CD1c-positive myeloid dendritic cell (primary cell): Measurements from ENCODE around the gene MARCKSL1.
A peak's percentile ranks its signal among the peaks of the same experiment; 100 is the strongest.

Experiments used
- DNase-seq: peaks from one replicate; pipeline ENCODE4 v3.0.0-alpha.2; 2016; ENCODE audit errors: extremely low spot score

Gene MARCKSL1

DNA sequence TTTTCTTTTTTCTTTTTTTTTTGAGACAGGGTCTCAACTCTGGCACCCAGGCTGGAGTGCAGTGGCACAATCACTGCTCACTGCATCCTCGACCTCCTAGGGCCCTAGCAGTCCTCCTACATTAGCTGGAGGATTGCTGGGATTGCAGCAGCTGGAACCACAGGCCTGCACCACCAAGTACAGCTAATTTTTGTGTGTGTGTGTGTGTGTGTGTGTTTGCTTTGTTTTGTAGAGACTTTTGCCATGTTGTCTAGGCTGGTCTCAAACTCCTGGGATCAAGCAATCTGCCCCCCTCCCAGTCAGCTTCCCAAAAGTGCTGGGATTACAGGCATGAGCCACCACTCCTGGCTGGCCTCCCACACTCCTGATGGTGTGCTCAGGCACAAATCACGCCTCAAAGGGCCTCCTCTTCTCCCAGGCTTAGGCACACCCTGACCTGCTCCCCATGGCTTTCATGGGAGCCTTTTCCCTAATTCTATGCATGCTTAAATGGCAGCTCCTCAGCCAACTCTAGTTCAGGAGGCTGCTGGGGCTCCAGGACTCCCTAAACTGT lies 16.9 kb upstream of the MARCKSL1 start:
- no peak for DNase-seq

DNA sequence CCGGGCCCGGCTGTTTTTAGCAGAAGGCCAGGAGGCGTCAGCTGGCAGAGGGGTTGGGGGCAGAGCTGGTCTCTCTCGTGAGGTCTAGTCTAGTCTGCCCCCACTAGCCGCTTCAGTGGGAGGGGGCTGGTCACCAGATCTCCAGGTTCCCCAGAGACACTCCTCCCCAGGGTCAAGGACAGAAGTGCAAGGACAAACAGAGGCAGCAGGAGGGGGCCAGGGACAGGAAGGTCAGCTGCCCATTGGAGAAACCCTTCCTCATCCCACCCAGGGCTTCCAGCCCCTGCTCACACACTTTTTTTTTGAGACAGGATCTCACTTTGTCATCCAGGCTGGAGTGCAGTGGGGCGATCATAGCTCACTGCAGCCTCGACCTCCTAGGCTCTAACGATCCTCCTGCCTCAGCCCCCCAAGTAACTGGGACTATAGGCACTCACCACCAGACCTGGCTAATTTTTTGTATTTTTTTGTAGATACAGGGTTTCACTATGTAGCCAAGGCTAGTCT lies 16.3 kb upstream of the MARCKSL1 start:
- no peak for DNase-seq

DNA sequence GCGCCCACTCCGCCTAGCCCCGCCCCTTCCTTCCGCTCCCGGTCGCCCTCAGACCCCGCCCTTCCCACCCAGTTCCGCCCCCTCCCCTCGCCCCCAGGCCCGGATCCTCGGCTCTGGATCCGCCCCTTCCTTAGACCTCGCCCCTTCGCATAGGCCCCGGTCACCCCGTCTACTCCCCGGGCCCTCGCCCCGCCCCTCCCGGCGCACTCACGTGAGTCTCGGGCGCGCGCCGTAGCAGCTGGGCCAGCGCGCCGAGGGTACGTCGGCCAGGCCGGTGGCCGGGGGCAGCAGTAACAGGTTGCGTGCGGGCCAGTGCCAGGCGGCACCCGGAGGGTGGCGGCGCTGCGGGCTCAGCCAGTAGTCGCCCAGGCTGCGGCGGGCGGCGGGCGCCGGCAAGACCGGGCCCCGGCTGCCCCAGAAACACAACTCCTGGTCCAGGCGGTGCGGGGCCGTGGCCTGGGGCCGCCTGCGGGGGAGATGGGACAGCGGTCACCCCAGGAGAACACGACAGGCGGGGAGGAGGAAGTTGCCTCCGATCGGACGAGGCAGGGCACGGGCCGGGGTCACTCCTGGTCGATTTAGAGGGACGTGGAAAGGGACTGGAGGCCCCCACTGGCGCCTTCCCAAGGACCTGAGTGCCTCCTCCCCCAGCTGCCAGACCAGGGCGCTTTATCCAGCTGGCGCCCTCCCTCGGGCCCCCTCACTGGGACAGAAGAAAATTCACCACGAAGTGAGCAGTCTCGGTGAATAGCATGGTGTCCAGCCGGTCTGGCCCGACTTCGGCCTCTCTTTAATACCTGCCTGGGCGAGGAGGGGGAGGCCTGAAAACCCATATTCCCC lies 15.6 kb upstream of the MARCKSL1 start:
- DNase-seq, result peak; percentile 89

DNA sequence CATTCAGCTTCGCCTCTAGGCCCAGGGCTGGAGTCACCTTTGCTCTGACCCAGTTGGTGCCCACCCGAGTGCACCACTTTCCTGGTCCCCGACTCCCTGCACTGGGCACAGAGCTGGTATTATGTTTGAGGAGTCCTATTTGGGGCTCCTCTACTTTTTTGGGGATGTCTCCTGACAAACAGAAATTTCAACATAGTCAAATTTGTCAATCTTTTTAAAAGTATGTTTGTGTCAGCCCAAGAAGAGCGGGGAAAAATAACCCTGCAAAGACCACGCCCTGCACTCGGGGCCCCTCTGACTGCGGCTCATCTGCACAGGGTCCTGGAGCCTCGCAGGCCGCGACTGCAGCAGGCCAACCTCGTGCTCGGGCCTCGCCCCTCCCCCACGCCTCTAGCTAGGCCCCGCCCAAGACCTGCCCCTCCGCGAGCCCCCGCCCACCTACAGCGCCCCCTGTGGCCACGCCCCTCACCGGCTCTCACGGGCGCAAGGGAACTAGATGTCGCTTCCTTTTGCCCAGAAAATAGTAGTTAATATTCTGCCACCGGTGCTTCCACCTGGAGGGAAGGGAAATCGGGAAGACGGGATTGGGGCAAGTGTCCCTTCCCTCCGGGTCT lies 14.9 kb upstream of the MARCKSL1 start:
- peak; percentile 73 for DNase-seq

DNA sequence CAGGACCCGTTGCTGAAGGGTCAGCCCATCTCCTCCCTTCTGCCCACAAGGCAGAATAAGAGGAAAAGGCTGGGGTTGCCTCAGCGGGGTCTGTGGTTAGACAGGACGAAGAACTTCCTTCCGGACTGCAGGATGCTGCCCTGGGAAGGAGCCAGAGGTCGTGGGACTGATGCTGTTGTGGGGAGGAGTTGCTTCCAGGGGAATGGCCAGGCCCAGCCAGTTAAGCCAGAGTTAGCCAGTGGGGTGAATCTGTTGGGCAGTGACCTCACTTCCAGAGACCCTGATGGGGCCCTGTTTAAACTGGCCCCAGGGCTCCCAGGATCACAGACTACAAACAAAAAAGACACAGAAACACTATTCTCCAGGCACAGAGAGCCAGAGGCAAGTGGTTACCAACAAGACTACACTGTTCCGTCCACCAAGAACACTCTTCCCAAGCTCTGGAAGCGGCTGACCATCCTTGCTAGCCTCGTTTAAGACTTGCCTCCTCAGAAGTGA lies 13.2 kb upstream of the MARCKSL1 start:
- peak; percentile 53 for DNase-seq

DNA sequence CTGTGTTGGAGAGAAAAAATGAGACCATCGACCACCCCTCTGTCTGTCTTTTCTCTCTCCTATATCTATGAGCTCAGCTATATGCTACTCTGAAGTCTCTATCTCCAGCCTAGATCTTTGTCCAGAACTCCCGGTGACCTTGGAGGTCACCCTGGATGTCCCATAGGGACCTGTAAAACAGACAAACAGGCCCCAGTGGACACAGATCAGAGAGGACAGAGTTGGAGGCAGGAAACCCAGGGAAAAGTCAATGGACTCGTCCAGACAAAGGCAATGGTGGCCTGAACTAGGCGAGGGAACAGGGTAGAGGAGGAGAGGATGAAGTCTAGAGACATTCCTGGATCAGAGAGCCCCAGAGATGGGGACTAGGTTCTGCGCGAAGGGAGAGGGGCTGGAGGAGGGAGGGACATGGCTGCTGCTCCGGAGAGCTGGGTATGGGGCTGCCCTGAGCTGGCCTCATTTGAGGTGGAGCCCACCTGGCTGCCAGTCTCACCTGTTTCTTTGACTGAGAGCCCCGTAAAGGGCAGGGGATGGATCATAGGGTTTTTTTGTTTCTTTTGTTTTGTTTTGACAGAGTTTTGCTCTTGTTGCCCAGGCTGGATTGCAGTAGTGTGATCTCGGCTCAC lies 10.6 kb upstream of the MARCKSL1 start:
- no peak for DNase-seq

DNA sequence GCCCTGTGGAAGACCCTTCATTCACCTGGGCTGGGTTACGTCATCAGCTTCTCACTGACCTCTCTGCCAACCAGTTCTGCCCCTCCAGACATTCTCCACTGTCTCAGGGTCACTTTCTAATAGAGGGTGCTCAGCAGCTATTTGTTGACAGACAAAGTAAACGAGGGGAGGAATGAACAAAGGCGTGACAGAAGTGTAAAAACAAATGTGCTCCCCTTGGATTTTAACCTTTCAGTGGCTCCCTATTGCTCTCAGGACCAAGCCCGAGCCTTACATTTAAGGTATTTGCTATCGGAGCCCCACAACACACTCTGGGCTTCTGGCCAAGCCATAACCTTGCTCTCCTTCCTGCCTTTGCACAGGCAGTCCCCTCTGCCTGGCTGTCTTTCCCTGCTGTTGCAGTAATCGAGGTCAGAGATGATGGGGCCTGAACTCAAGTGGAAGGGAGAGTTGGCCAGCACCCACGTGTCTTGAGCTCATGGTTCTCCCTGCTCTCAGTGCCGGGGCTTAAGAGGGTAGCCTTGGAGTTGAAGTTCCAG lies 9.3 kb upstream of the MARCKSL1 start:
- DNase-seq, result no peak

DNA sequence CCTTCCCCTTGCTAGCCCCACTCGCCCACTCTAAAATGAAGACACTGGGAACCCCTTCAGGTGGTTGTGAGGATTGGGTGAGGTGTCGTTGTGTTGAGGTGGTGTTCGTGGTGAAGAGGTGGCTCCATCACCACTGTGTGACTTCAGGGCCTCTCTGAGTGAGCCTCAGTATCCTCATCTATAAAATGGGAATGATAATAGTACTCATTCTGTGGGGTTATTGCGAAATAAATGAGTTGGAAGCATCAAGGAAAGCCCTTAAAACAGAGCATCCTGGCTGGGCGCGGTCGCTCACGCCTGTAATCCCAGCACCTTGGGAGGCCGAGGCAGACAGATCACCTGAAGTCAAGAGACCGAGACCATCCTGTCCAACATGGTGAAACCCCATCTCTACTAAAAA lies 6.7 kb upstream of the MARCKSL1 start:
- DNase-seq, result no peak

DNA sequence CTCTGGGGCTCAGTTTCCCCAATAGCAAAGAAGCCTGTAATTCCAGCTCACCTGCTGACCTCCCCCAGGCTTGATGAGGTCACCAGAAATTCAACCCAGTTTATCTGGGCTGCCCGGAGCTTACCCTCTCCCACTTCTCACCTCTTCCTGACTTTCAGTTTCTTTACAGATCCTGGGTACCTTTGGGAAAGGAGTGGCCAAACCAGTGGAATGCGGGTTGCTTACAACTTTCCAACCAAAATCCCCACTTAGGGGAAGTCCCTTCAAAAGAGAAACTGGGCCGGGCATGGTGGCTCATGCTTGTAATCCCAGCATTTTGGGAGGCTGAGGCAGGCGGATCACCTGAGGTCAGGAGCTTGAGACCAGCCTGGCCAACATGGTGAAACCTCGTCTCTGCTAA lies 5.9 kb upstream of the MARCKSL1 start:
- no peak for DNase-seq

DNA sequence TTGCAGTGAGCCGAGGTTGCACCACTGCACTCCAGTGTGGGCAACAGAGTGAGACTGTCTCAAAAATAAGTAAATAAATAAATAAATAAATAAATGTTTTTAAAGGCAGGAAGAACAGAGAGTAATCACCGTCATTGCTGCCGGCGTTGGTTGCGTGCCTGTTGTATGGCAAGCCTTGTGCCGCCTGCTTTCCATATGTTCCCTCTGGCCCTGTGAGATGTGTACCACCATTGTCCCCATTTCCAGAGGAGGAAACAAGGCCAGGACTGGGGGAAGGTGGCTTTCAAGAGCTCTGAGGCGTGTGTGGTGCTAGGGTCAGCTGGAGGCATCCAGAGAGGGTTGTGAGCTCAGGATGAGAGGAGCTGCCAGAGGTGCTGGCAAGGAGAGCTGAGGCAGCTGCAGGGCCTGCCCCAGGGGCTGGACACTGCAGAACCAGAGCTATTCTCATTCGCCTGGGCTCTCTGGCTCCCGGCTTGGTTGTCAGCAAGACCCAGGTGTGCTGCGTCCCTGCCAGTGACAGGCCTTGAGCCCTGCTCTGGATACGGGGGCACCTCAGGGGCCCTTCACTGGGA lies 5.2 kb upstream of the MARCKSL1 start:
- DNase-seq, result no peak

DNA sequence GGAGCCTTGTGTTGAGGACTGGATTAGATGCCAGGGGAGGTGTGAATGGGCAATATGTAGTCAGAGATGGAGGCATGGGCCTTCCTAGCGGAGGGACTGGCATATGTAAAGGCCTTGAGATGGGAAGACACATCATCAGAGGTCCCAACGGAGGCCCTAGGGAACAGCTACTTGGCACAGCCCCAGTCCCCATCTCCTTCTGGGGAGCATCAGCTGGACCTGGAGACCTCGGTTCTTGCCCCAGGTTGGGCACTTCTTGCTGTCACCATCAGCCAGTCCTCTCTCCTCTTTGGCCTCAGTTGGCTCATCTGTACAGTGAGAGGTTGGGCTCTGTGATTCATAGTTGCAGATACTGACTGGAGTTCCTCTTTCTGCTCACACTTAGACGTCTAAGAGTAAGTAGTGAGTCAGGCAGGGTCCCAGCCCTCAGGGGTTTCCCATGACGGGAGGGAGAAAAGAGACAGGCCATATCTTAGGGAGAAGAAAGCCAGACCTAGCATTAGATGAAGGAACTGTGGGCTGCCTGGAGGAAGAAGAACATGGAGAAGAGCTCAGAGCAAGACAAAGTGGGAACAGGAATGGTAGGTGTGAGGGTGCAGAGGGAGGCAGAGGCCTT lies 3.4 kb upstream of the MARCKSL1 start:
- DNase-seq, result peak; percentile 93

DNA sequence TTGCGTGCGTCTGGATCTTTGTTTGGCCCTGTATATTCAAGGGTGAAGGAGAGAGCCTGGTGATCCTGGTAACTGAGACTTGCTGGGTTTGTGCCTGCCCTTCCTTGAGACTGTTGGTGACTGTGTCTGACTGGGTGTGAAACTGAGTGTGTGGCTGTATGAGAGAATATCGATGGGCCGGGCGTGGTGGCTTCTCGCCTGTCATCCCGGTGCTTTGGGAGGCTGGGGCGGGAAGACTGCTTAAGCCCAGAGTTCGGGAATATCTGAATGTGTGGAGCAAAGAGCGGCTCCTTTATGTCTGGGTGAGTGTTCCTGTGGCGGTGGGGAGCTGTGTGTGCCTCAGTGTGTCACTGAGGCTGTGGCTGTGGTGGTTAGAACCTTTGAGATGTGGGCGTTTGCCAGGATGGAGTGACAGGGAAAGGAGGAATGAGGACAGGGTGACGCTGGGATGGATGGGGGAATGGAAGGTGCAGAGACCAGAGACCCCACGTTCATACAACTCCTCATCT lies 2.7 kb upstream of the MARCKSL1 start:
- no peak for DNase-seq

DNA sequence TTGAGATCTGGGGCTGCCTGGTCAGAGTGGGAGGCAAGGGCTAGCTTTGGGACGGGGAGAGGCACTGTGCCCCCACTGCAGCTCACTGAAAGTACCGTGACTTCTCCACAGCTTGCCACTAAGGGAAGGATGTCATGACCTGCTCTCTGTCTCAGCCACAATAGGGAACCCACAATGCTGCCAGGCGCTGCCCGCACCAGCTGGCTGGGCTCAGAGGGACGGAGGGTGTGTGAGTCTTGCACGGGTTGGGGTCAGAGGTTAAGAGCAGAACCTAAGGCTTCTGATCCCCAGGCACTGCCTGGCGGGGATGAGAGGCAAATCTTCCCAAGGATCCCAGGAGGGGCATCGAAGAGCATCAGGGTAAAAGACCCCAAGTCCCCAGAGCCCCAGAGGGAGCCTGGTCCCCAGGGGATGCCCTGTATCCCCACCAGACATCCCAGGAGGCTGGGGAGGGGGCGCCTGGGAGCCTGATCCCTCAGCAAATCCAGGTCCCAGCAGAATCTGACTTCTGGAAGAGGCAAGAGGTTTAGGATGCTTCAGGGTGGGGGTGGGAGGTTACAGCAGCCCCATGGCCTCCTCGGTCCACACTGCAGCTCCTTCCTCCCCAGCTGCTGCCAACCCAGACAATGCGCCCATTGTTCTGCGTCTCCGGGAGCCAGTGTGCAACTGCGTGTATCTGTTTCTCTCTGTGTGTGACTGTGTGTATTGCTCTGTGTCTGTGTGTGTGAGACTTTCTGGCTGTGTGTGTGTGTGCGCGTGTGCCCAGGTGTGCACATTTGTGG lies 2.0 kb upstream of the MARCKSL1 start:
- DNase-seq, result peak; percentile 88

DNA sequence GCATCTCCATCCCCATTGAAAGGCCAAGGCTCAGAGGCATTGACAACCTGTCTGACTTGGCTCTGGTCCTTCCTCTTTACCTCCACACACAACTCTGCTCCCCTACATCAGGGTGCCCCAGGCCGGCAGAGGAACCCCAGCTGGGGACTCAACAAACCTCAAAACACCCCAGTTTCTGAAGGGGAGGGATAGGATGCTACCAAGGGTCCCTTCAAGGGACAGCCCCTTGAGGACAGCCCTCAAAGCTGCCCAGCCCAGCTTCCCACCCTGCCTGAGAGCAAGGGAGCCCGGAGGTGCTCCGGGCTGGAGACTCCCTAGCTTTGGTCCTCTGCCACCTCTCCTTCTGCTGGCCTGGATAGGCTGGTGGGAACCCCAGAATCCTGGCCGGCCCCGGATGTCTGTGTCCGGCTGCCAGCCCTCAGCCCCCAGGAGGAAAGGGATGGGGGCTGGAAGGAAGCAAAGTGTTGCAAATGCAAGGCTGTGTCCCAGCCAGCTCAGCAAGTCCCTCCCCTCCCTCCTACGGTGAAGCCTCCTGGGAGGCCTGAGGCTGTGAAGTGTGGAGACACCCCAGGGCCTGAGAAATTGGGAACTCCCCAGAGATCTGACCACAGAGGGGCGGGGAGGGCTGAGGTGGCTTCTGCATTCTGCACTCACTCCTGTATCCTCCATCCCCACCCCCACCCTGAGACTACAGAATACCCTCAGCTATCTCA lies 1.1 kb upstream of the MARCKSL1 start:
- DNase-seq, result peak; percentile 95

DNA sequence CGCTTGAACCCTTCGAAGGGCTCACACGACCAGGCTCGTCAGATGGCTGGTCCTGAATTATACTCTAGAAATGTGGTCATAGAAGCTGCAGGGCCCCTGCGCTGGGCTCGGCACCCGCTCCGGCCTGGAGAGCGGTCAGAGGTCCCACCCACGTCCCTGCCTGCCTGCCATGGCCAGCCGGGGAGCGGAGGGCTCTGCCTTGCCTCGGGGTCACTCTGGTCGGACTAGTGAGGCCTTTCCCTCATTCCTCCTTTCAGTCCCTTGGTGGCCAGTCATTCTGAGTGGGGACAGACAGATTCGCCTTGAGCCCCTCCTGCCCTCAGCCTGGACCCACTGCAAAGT lies 529 bp upstream of the MARCKSL1 start:
- DNase-seq, result no peak

DNA sequence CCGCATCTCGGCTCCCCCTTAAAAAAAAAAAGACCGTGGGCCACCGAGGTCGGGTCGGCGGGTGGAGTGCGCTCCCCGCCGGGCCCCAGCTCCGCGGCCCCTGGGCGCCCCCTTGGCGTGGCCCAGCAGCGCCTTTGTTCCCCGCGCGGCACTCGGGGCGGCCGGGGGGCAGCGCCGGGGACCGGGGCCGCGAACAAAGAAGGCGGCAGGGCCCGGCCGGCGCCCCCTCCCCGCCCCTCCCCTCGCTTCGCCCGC lies 571 bp downstream of the MARCKSL1 start:
- DNase-seq, result no peak

DNA sequence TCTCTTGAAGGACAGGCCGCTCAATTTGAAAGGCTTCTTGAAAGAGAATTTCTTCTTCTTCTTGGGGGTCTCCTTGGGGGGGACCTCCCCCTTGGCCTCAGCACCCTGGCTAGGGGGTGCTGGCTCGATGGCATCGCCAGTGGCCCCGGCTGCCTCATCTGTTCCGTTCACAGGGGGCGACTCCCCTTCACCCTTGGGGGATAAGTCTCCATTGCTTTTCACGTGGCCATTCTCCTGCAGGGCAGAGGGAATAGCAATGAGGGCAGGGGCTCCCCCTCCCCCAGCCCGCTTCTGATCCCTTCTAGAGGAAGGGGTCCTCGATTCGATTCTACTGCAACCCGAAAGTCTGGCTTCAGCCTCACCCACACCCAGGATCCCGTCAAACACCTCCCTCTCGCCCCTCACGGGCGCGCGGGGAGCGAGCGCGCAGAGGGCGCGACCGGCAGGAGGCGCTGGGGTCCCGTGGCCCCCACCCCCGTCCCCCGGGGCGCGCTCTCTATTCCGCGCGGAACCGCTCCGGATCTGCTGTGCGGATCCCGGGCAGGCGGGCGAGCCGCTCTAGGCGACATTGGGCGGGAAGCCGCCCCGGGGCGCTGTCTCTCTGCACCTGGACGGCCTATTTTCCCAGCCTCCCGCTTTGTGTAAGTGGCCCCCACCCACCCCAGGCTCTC lies 1.0 kb downstream of the MARCKSL1 start:
- DNase-seq, result peak; percentile 74

DNA sequence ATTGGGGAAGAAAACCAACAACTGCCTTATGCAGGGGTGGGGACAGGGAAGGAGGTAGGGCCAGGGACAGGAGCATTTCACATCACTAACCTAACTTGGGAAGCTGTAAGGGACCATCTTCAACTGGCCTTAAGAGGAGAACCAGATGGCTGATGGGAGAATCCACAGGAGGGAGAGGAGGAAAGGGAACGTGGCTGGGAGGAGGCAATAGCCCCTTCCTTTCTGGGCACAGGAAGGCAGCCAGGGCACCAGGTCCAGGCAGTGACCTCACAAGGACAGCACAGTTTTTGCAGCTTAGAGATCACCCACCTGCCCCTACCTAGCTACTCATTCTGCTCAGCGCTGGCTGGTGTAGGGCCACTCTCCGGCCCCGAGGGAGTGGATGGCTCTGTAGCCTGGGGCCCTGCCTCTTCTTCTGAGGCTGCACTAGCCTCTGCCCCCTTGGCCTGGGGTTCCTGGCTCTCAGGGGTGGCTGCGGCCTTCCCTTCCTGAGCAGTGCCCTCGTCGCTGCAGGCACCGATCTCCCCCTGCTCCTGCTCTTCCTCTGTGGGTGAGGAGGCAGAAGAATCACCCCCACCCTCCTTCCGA lies 1.7 kb downstream of the MARCKSL1 start:
- DNase-seq, result no peak
